ENCODE measurements around the gene ARHGAP28.
"Not testable (repeated sequence)": the region's sequence is repeated elsewhere in the genome, so short reads cannot be mapped to it uniquely, and the experiment has no call there.

The ARHGAP28 gene

GRCh38 chr18:6793986-6794385 is 64.5 kb downstream of the ARHGAP28 start:
- H3K27ac ChIP-seq (ENCODE audit: low read depth, low read length) = no peak overlapping the region
- H3K4me3 ChIP-seq (ENCODE audit: low read length) = no peak overlapping the region
- H3K36me3 ChIP-seq (ENCODE audit: insufficient read depth, low read length) = no peaks in the 10 kb centered on the region
- peaks cover 11% of the 10 kb centered on the region; the same call in 1 of the 2 replicates for H3K4me1 ChIP-seq (ENCODE audit: insufficient read depth, low read length)
- H3K27me3 ChIP-seq (ENCODE audit: insufficient read depth, low read length) = no peaks in the 10 kb centered on the region
- H3K9ac ChIP-seq (ENCODE audit: low read depth, low read length) = no peak overlapping the region
- H3K9me3 ChIP-seq (ENCODE audit: insufficient read depth, low read depth, low read length) = no peaks in the 10 kb centered on the region
- WGBS = 88% methylated on average over 2 of the region's 2 CpGs

DNA sequence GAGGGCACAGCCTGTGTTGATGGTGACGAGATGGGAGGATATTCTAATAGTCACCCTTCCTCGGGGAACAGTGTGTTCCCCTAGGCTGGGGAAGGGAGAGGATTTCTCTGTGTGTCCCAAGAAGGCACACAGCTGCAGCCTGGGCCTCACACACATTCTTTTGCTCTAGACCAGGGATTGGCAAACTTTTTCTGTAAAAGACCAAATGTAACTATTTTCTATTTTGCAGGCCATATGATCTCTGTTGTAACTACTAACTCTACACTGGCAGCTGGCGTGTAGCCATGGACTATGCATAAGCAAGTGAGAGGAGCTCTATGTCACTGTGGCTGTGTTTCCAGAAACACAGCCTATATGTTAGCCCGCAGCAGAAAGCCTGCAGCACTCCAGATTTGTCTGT is 65.8 kb downstream of the ARHGAP28 start:
- WGBS = 86% methylated on average over 4 of the region's 4 CpGs
- Histone ChIP-seq H3K4me3 (ENCODE audit: low read length) (no peak overlapping the region), H3K9ac (ENCODE audit: low read depth, low read length) (no peak overlapping the region), H3K36me3 (ENCODE audit: insufficient read depth, low read length) (no peaks in the 10 kb centered on the region), H3K4me1 (ENCODE audit: insufficient read depth, low read length) (peaks cover 11% of the 10 kb centered on the region; the same call in 1 of the 2 replicates), H3K27ac (ENCODE audit: low read depth, low read length) (no peak overlapping the region), H3K9me3 (ENCODE audit: insufficient read depth, low read depth, low read length) (no peaks in the 10 kb centered on the region), H3K27me3 (ENCODE audit: insufficient read depth, low read length) (no peaks in the 10 kb centered on the region)

GRCh38 chr18:6796511-6796910 is 67.0 kb downstream of the ARHGAP28 start:
- 100% methylated on average over 3 of the region's 3 CpGs for WGBS
- Histone ChIP-seq H3K4me3 (ENCODE audit: low read length) (no peak overlapping the region), H3K9ac (ENCODE audit: low read depth, low read length) (no peak overlapping the region), H3K27ac (ENCODE audit: low read depth, low read length) (no peak overlapping the region), H3K9me3 (ENCODE audit: insufficient read depth, low read depth, low read length) (no peaks in the 10 kb centered on the region), H3K36me3 (ENCODE audit: insufficient read depth, low read length) (no peaks in the 10 kb centered on the region), H3K27me3 (ENCODE audit: insufficient read depth, low read length) (no peaks in the 10 kb centered on the region), H3K4me1 (ENCODE audit: insufficient read depth, low read length) (peaks cover 11% of the 10 kb centered on the region; the same call in 1 of the 2 replicates)

GRCh38 chr18:6797171-6797570 is 67.7 kb downstream of the ARHGAP28 start:
- Histone ChIP-seq H3K27me3 (ENCODE audit: insufficient read depth, low read length) (no peaks in the 10 kb centered on the region), H3K27ac (ENCODE audit: low read depth, low read length) (no peak overlapping the region), H3K4me3 (ENCODE audit: low read length) (no peak overlapping the region), H3K9ac (ENCODE audit: low read depth, low read length) (no peak overlapping the region), H3K9me3 (ENCODE audit: insufficient read depth, low read depth, low read length) (peaks cover 4% of the 10 kb centered on the region), H3K4me1 (ENCODE audit: insufficient read depth, low read length) (peaks cover 11% of the 10 kb centered on the region; the same call in 1 of the 2 replicates), H3K36me3 (ENCODE audit: insufficient read depth, low read length) (no peaks in the 10 kb centered on the region)
- 96% methylated on average over 4 of the region's 5 CpGs for WGBS

DNA sequence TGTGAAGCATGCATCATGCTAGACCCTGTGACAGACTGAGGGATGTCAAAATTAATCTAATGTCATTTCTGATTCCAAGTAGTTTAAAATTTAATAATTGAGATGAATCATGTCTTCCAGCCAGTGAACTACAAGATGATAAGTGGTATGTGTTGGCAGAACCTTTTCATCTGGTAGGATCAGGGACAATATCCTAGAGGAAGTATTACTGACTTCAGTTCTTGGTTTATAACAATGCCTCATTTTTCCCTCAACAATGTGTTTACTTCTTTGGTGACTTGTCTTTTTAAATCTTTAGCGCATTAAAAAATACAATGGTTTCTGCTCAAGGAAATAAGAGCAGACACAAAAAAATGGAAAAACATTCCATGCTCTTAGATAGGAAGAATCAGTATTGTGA is 69.4 kb downstream of the ARHGAP28 start:
- Histone ChIP-seq H3K36me3 (ENCODE audit: insufficient read depth, low read length) (no peaks in the 10 kb centered on the region), H3K9ac (ENCODE audit: low read depth, low read length) (no peak overlapping the region), H3K27me3 (ENCODE audit: insufficient read depth, low read length) (no peaks in the 10 kb centered on the region), H3K4me1 (ENCODE audit: insufficient read depth, low read length) (no peaks in the 10 kb centered on the region; the same call in 1 of the 2 replicates), H3K4me3 (ENCODE audit: low read length) (no peak overlapping the region), H3K9me3 (ENCODE audit: insufficient read depth, low read depth, low read length) (peaks cover 15% of the 10 kb centered on the region), H3K27ac (ENCODE audit: low read depth, low read length) (no peak overlapping the region)
- 100% methylated on average over 1 of the region's 1 CpG for whole genome bisulfite sequencing

DNA sequence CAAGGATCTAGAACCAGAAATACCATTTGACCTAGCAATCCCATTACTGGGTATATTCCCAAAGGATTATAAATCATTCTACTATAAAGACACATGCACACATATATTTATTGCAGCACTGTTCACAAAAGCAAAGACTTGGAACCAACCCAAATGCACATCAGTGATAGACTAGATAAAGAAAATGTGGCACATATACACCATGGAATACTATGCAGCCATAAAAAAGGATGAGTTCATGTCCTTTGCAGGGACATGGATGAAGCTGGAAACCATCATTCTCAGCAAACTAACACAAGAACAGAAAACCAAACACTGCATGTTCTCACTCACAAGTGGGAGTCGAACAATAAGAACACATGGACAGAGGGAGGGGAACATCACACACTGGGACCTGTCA is 70.8 kb downstream of the ARHGAP28 start:
- H3K36me3 ChIP-seq (ENCODE audit: insufficient read depth, low read length); H3K27ac ChIP-seq (ENCODE audit: low read depth, low read length); H3K9ac ChIP-seq (ENCODE audit: low read depth, low read length); H3K27me3 ChIP-seq (ENCODE audit: insufficient read depth, low read length); H3K4me1 ChIP-seq (ENCODE audit: insufficient read depth, low read length); H3K4me3 ChIP-seq (ENCODE audit: low read length): not testable (repeated sequence)
- H3K9me3 ChIP-seq (ENCODE audit: insufficient read depth, low read depth, low read length) = peaks cover 15% of the 10 kb centered on the region
- 100% methylated on average over 1 of the region's 1 CpG for WGBS

GRCh38 chr18:6807515-6808257 is 78.2 kb downstream of the ARHGAP28 start:
- peaks cover 8% of the 10 kb centered on the region; the same call in 1 of the 2 replicates for H3K9me3 ChIP-seq (ENCODE audit: insufficient read depth, low read depth, low read length)
- 86% methylated on average over 4 of the region's 4 CpGs for WGBS
- peaks cover 8% of the 10 kb centered on the region; the same call in 1 of the 2 replicates for H3K4me1 ChIP-seq (ENCODE audit: insufficient read depth, low read length)
- H3K9ac ChIP-seq (ENCODE audit: low read depth, low read length) = no peak overlapping the region
- H3K27me3 ChIP-seq (ENCODE audit: insufficient read depth, low read length) = no peaks in the 10 kb centered on the region
- H3K4me3 ChIP-seq (ENCODE audit: low read length) = no peak overlapping the region
- no peak overlapping the region for H3K27ac ChIP-seq (ENCODE audit: low read depth, low read length)
- no peaks in the 10 kb centered on the region for H3K36me3 ChIP-seq (ENCODE audit: insufficient read depth, low read length)

- Histone ChIP-seq H3K4me3 (ENCODE audit: low read length) (no peak overlapping the region), H3K27me3 (ENCODE audit: insufficient read depth, low read length) (no peaks in the 10 kb centered on the region), H3K36me3 (ENCODE audit: insufficient read depth, low read length) (no peaks in the 10 kb centered on the region), H3K4me1 (ENCODE audit: insufficient read depth, low read length) (peaks cover 11% of the 10 kb centered on the region; the same call in 1 of the 2 replicates), H3K9me3 (ENCODE audit: insufficient read depth, low read depth, low read length) (no peaks in the 10 kb centered on the region), H3K27ac (ENCODE audit: low read depth, low read length) (no peak overlapping the region), H3K9ac (ENCODE audit: low read depth, low read length) (no peak overlapping the region)
These were observed 80.7 kb downstream of the ARHGAP28 start for GRCh38 chr18:6810191-6810590.

- Histone ChIP-seq H3K9me3 (ENCODE audit: insufficient read depth, low read depth, low read length) (no peaks in the 10 kb centered on the region), H3K4me1 (ENCODE audit: insufficient read depth, low read length) (peaks cover 11% of the 10 kb centered on the region; the same call in 1 of the 2 replicates), H3K36me3 (ENCODE audit: insufficient read depth, low read length) (no peaks in the 10 kb centered on the region), H3K4me3 (ENCODE audit: low read length) (no peak overlapping the region), H3K9ac (ENCODE audit: low read depth, low read length) (no peak overlapping the region), H3K27me3 (ENCODE audit: insufficient read depth, low read length) (no peaks in the 10 kb centered on the region), H3K27ac (ENCODE audit: low read depth, low read length) (no peak overlapping the region)
- WGBS = 100% methylated on average over 1 of the region's 1 CpG
These were observed 82.3 kb downstream of the ARHGAP28 start for GRCh38 chr18:6811816-6812215.

GRCh38 chr18:6814882-6815425 is 85.4 kb downstream of the ARHGAP28 start:
- 97% methylated on average over 3 of the region's 4 CpGs for WGBS
- H3K4me1 ChIP-seq (ENCODE audit: insufficient read depth, low read length) = peaks cover 14% of the 10 kb centered on the region; the same call in 1 of the 2 replicates

DNA sequence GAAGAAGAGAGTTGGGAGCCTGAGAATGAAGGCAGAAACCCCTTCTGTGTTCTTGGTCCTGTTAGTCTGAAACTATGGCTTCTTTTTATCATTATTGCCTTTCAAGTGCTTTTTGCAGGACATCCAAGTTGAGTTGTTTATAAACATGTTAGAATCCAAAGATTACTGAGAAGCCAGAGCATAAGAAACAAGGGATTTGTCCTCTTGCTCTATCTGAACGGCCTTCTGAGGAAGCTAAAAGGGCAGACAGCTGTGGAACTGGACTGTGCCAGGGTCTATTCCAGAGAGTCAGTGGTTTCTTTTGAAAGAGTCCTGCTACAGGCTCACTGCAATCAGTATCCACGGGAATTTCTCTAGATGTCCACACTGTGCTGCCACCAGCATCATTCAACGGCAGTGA is 86.6 kb downstream of the ARHGAP28 start:
- Histone ChIP-seq H3K9me3 (ENCODE audit: insufficient read depth, low read depth, low read length) (no peaks in the 10 kb centered on the region), H3K4me1 (ENCODE audit: insufficient read depth, low read length) (peaks cover 14% of the 10 kb centered on the region; the same call in 1 of the 2 replicates), H3K4me3 (ENCODE audit: low read length) (no peak overlapping the region), H3K36me3 (ENCODE audit: insufficient read depth, low read length) (no peaks in the 10 kb centered on the region), H3K9ac (ENCODE audit: low read depth, low read length) (no peak overlapping the region), H3K27me3 (ENCODE audit: insufficient read depth, low read length) (no peaks in the 10 kb centered on the region), H3K27ac (ENCODE audit: low read depth, low read length) (no peak overlapping the region)
- WGBS = 94% methylated on average over 3 of the region's 3 CpGs

More at GRCh38 chr18:6814882-6815425, 85.4 kb downstream of the ARHGAP28 start:
- H3K9me3 ChIP-seq (ENCODE audit: insufficient read depth, low read depth, low read length) = no peaks in the 10 kb centered on the region
- H3K4me3 ChIP-seq (ENCODE audit: low read length) = no peak overlapping the region
- no peaks in the 10 kb centered on the region for H3K36me3 ChIP-seq (ENCODE audit: insufficient read depth, low read length)
- H3K9ac ChIP-seq (ENCODE audit: low read depth, low read length) = no peak overlapping the region
- H3K27me3 ChIP-seq (ENCODE audit: insufficient read depth, low read length) = no peaks in the 10 kb centered on the region
- H3K27ac ChIP-seq (ENCODE audit: low read depth, low read length) = no peak overlapping the region

Data from HUES64 (cell line).